22Rv1 (cell line): ENCODE measurements around the gene SUN2.

Experiments
- H3K27ac ChIP-seq: fragments of 450-650 bp; 2 replicates; pipeline ENCODE4 v1.5.1; 2017
- CTCF ChIP-seq: fragments of 450-650 bp; IDR thresholded peaks from 2 replicates; pipeline ENCODE4 v1.5.1; 2017; ENCODE audit warnings: mild to moderate bottlenecking
- ZFX ChIP-seq: fragments of 450-650 bp; IDR thresholded peaks from 2 replicates; pipeline ENCODE4 v1.6.1; 2017; ENCODE audit warnings: antibody characterized with exemption, borderline replicate concordance

Gene SUN2

DNA sequence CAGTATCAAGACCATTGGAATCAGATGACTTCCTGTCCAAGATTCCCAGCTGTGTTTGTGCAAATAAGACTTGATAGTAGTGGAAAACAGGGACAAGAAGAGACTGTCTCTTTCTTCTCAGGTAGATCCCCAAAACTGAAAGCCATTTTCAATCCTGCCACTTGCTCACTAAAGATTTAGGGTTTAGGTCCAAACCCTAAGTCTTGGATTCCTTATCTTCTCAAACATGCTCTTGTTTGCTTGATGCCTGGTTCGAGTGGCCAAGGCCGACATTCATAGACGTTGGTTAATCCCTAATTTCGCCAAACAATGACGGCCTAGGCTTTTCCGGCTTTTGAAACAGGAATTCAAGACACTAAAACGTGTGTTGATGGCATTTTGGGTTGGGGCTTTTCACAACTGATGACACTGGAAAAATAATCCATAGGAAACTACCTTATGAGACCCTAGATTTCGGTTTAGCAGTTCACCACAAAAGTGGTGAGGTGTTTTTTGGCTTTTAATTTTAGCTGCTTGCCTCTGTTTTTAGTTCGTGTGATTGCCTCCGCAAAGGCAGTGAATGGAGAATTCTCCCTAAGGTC is 51.1 kb downstream of the SUN2 start:
- TF ChIP-seq ZFX (no peak), CTCF (no peak)
- peak overlapping the region; percentile 91 for H3K27ac ChIP-seq

DNA sequence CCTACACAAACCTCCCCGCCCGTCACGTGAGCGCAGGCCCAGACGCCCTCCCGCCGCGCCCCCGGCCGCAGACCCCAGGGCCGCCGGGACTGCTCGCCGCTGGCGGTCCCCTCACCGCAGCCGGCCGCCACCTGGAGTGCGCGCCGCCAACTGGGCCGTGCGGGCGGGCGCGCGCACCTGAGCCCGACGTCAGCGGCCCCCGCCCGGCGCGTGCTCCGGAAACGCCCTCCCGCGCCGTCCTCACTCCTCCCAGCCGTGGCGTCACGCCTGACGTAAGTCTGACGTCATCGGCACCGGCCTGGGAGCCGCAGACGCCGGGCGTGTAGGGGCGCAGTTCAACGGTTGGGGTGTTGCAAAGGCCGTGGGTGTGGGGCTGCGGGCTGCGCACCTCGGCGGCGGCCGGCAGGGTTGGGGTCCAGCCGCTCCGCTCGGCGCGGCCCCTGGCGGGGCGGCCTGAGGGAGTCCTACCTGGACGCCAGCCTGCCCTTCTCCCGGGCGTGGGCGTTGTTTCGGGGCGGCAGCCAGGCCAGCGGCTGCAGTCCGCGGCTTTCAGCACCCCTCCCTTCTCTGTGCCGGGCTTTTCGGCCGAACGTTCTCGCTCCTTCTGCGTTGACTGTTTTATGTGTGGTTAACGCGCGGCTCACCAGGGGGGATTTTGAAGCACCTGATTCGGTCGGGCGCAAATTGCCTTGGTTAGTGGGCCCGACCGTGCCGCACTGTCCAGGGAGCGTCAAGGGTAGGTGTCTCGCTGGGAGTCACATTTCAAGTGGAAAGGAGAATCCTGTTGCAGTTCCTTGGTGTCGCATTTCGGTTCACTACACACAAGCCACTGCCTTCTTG is 54.8 kb downstream of the SUN2 start, which contains the start of gene JOSD1:
JOSD1 (minus strand) TSS at position 155 of the 840 bp plus-strand sequence. CDS start 956 bp downstream, outside the sequence.
- TF ChIP-seq ZFX (no peak), CTCF (0 out of 2 replicates have a peak, but pooled peaks have one; percentile 4)
- H3K27ac ChIP-seq, result peak within 1 kb of the TSS; percentile 83

GRCh38 chr22:38700270-38700788 is 55.5 kb downstream of the SUN2 start:
- TF ChIP-seq CTCF, result no peak
- TF ChIP-seq ZFX, result no peak
- H3K27ac ChIP-seq, result peak overlapping the region; percentile 83

DNA sequence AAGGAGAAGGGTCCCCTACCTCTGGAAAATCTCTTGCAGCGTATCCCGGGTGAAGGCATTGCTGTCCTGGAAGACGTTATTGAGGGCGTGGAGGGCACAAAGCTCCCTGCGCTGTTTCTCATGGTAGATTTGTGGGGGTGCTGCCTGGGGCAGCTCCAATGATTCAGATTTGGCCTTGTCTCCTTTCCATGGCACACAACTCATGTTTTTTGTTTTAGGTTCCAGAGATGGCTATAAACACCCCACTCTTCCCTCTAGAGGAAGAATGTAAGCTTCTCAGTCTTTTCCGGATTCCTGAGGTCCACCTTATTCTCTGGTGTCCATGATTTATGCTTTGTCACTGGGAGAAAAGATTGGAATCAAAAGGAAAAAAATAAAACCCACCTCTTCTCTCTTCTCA is 56.0 kb downstream of the SUN2 start:
- peak overlapping the region; percentile 83 for H3K27ac ChIP-seq
- TF ChIP-seq CTCF, result no peak

- H3K27ac ChIP-seq, result no peak overlapping the region
- TF ChIP-seq ZFX (no peak), CTCF (no peak)
Measured at GRCh38 chr22:38699143-38699542, 56.7 kb downstream of the SUN2 start.

GRCh38 chr22:38698407-38699094 is 57.2 kb downstream of the SUN2 start:
- H3K27ac ChIP-seq, result peak overlapping the region; percentile 39; the same call in 1 of the 2 replicates
- TF ChIP-seq CTCF (no peak), ZFX (no peak)
